NB4 (cell line): ENCODE data around the gene GARRE1.

Experiments
- POLR2A ChIP-seq: IDR thresholded peaks from 2 replicates; pipeline ENCODE4 v1.6.1; 2011; ENCODE audit warnings: mild to moderate bottlenecking; ENCODE audit not compliant: insufficient read length; ENCODE audit errors: extremely low read depth
- TF ChIP-seq, protein P1 (sequence below): IDR thresholded peaks from one replicate; pipeline ENCODE4 v1.5.1; 2012; ENCODE audit warnings: low read depth, low read length

- TF ChIP-seq, protein P1, sequence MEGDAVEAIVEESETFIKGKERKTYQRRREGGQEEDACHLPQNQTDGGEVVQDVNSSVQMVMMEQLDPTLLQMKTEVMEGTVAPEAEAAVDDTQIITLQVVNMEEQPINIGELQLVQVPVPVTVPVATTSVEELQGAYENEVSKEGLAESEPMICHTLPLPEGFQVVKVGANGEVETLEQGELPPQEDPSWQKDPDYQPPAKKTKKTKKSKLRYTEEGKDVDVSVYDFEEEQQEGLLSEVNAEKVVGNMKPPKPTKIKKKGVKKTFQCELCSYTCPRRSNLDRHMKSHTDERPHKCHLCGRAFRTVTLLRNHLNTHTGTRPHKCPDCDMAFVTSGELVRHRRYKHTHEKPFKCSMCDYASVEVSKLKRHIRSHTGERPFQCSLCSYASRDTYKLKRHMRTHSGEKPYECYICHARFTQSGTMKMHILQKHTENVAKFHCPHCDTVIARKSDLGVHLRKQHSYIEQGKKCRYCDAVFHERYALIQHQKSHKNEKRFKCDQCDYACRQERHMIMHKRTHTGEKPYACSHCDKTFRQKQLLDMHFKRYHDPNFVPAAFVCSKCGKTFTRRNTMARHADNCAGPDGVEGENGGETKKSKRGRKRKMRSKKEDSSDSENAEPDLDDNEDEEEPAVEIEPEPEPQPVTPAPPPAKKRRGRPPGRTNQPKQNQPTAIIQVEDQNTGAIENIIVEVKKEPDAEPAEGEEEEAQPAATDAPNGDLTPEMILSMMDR = no peak
- no peak for TF ChIP-seq POLR2A
Observed at GRCh38 chr19:34257559-34257924, 3.2 kb downstream of the GARRE1 start.
